Measurements from ENCODE around the gene GALNT2. TPM values are rescaled to one million over a fixed set of nuclear protein-coding genes. Genes with fewer than 3 reads are reported as not detected.

GALNT2 gene
- polyA plus RNA-seq, 2 of the 4 experiments (the other 2 are of a cell fraction), result 66.9 to 114 TPM

GRCh38 chr1:230163205-230163604 lies 96.2 kb downstream of the GALNT2 start:
- FAIRE-seq, result no peak
- H3K27ac ChIP-seq, result no peak overlapping the region
- 88% methylated on average over 6 of the region's 6 CpGs for WGBS (ENCODE audit: missing lambda C conversion rate)
- CTCF ChIA-PET, result interaction anchor here (1.6 kb wide), 1 partner anchor 40 kb away, joined by 4 read pairs; no protein-coding TSS in a partner anchor
- POLR2A ChIA-PET, result no interaction called here
- peaks cover 21% of the 10 kb centered on the region for H3K4me1 ChIP-seq
- H3K9me3 ChIP-seq, result peaks cover 8% of the 10 kb centered on the region
- no peak overlapping the region for H3K4me2 ChIP-seq
- DNase-seq (ENCODE audit: low read depth in 1 of 2, low spot score in 1 of 2), result no peak
- no peak for TF ChIP-seq HMGXB4 (CRISPR knock-in tag; IDR thresholded peaks at IDR 0.05; ENCODE audit: borderline replicate concordance)
- TF ChIP-seq BCL3 (IDR thresholded peaks at IDR 0.05), result no peak
- no peak for TF ChIP-seq JUN (IDR thresholded peaks at IDR 0.05)
- TF ChIP-seq SMC3 (IDR thresholded peaks at IDR 0.05), result no peak
- TF ChIP-seq HOXB13 (CRISPR knock-in tag; IDR thresholded peaks at IDR 0.05; ENCODE audit: low read depth), result no peak
- no peak for TF ChIP-seq PHF8 (IDR thresholded peaks at IDR 0.05; ENCODE audit: borderline replicate concordance, low read depth)
- TF ChIP-seq HOXA7 (CRISPR knock-in tag; IDR thresholded peaks at IDR 0.05), result no peak
- no peak for TF ChIP-seq KDM5A (IDR thresholded peaks at IDR 0.05)
- TF ChIP-seq, protein P1, sequence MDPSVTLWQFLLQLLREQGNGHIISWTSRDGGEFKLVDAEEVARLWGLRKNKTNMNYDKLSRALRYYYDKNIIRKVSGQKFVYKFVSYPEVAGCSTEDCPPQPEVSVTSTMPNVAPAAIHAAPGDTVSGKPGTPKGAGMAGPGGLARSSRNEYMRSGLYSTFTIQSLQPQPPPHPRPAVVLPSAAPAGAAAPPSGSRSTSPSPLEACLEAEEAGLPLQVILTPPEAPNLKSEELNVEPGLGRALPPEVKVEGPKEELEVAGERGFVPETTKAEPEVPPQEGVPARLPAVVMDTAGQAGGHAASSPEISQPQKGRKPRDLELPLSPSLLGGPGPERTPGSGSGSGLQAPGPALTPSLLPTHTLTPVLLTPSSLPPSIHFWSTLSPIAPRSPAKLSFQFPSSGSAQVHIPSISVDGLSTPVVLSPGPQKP (IDR thresholded peaks at IDR 0.05; ENCODE audit: low read depth, low read length), result no peak
- no peak for TF ChIP-seq TFCP2L1 (CRISPR knock-in tag; IDR thresholded peaks at IDR 0.05)
- TF ChIP-seq FOXS1 (CRISPR knock-in tag; IDR thresholded peaks at IDR 0.05), result no peak
- TF ChIP-seq NPAS2 (CRISPR knock-in tag; IDR thresholded peaks at IDR 0.05; ENCODE audit: borderline replicate concordance), result no peak
- TF ChIP-seq EP300 (IDR thresholded peaks at IDR 0.05), result no peak
- no peak for ATAC-seq
- H3K4me3 ChIP-seq, result no peak overlapping the region

DNA sequence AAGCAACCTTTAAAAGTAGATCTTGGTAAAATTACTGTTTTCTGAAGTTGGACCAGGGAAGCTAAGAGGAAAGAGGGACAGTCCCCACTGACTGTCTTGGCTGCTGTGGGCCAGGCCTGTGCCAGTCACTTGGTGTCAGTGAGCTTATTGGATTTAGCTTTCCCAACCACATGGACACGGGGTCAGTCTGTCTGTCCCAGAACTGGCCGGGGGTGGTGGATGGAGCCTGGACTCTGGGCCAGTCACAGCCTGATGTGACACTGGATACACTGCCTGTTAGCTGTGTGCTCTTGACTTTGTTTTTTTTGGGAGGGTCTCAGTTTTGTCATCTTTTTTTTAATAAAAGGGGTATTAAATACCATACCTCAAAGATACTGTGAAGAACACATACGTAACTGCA lies 96.7 kb downstream of the GALNT2 start:
- WGBS (ENCODE audit: missing lambda C conversion rate), result 94% methylated on average over 3 of the region's 3 CpGs
- TF ChIP-seq EP300 (IDR thresholded peaks at IDR 0.05), result no peak
- TF ChIP-seq PHF8 (IDR thresholded peaks at IDR 0.05; ENCODE audit: borderline replicate concordance, low read depth), result no peak
- no peak for TF ChIP-seq RFX5 (IDR thresholded peaks at IDR 0.05)
- no peak for TF ChIP-seq RCOR1 (IDR thresholded peaks at IDR 0.05; ENCODE audit: low read depth, low read length)
- H3K4me1 ChIP-seq, result peaks cover 16% of the 10 kb centered on the region
- no peak overlapping the region for H3K4me2 ChIP-seq
- no peak overlapping the region for H3K27ac ChIP-seq
- no peak overlapping the region for H3K4me3 ChIP-seq
- H3K9me3 ChIP-seq, result peaks cover 8% of the 10 kb centered on the region
- POLR2A ChIA-PET, result no interaction called here
- CTCF ChIA-PET, result interaction anchor here (1.6 kb wide), 1 partner anchor 39 kb away, joined by 4 read pairs; no protein-coding TSS in a partner anchor
- no peak for ATAC-seq
- no peak for DNase-seq (ENCODE audit: low read depth in 1 of 2, low spot score in 1 of 2)
- no peak for FAIRE-seq

DNA sequence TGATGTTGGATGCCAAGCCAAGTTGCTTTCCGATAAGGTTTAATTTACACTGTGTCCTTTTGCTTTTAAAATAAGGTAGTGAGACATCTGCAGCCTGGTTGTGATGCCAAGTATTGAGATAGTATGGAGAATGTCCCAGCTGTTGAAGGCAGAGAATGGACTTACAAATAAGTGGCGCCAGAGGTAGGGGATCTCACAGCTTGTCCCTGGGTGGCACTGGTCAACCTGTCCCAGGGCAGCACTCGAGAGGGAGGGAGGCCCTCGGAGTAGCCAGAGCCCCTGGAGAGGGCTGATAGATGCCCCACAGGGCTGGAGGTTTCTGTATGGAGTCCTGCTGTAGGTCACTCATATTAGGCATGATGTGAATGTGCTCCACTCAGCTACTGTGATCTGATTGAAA lies 98.5 kb downstream of the GALNT2 start:
- 91% methylated on average over 4 of the region's 4 CpGs for WGBS (ENCODE audit: missing lambda C conversion rate)
- ChIA-PET POLR2A (no interaction called here), CTCF (no interaction called here)
- Histone ChIP-seq H3K4me2 (no peak overlapping the region), H3K4me1 (peaks cover 8% of the 10 kb centered on the region; the same call in 2 of the 3 replicates), H3K27ac (no peak overlapping the region), H3K9me3 (peaks cover 8% of the 10 kb centered on the region), H3K4me3 (no peak overlapping the region)
- no peak for FAIRE-seq
- no peak for DNase-seq (ENCODE audit: low read depth in 1 of 2, low spot score in 1 of 2)
- ATAC-seq, result no peak
- TF ChIP-seq HES2 (IDR thresholded peaks at IDR 0.05) (no peak), CTCF (IDR thresholded peaks at IDR 0.05) (no peak), FOSB (CRISPR knock-in tag; IDR thresholded peaks at IDR 0.05) (no peak), ZSCAN20 (CRISPR knock-in tag; IDR thresholded peaks at IDR 0.05) (no peak), POLR2A (IDR thresholded peaks at IDR 0.05; ENCODE audit: low read length) (no peak), SREBF2 (IDR thresholded peaks at IDR 0.05) (no peak), HOXB5 (CRISPR knock-in tag; IDR thresholded peaks at IDR 0.05) (no peak), ZFP36 (IDR thresholded peaks at IDR 0.05; ENCODE audit: borderline replicate concordance, partially characterized antibody) (no peak), EP300 (IDR thresholded peaks at IDR 0.05) (no peak), RAD21 (conservative IDR thresholded peaks at IDR 0.05 in 1 of 2, IDR thresholded peaks at IDR 0.05 in 1 of 2) (no peak), POLR2AphosphoS2 (conservative IDR thresholded peaks at IDR 0.05; ENCODE audit: low read length) (no peak), E2F6 (IDR thresholded peaks at IDR 0.05; ENCODE audit: borderline replicate concordance, low read depth) (no peak)

Data from A549 (cell line).